Neuronal stem cell (in vitro differentiated cells): Measurements from ENCODE around the gene PLAGL2.
"Not testable (repeated sequence)": the region's sequence is repeated elsewhere in the genome, so short reads cannot be mapped to it uniquely, and the experiment has no call there.

ENCODE experiments used
- DNase-seq: peaks from one replicate; pipeline ENCODE4 v3.0.0-alpha.2; 2013; ENCODE audit warnings: low spot score
- H2AFZ ChIP-seq: one replicate; pipeline ENCODE4 v1.6.1; 2013; ENCODE audit warnings: mild to moderate bottlenecking, low read length, inconsistent platforms
- H2AK5ac ChIP-seq: 2 replicates; pipeline ENCODE4 v1.6.1; 2013; ENCODE audit warnings: low read depth, mild to moderate bottlenecking, inconsistent platforms, low read length, moderate library complexity, mixed read lengths
- H2BK120ac ChIP-seq: 2 replicates; pipeline ENCODE4 v1.6.1; 2013; ENCODE audit warnings: low read depth, mild to moderate bottlenecking, inconsistent platforms, low read length, moderate library complexity, mixed read lengths
- H2BK12ac ChIP-seq: one replicate; pipeline ENCODE4 v1.6.1; 2013; ENCODE audit warnings: low read length, inconsistent platforms
- H2BK15ac ChIP-seq: 2 replicates; pipeline ENCODE4 v1.6.1; 2013; ENCODE audit warnings: mild to moderate bottlenecking, low read length, inconsistent platforms, mixed read lengths
- H2BK5ac ChIP-seq: one replicate; pipeline ENCODE4 v1.6.1; 2013; ENCODE audit warnings: inconsistent platforms, mild to moderate bottlenecking, low read length, moderate library complexity
- H3K14ac ChIP-seq: one replicate; pipeline ENCODE4 v1.6.1; 2013; ENCODE audit warnings: low read length, inconsistent platforms
- H3K18ac ChIP-seq: 2 replicates; pipeline ENCODE4 v1.6.1; 2013; ENCODE audit warnings: low read length, inconsistent platforms
- H3K23ac ChIP-seq: 2 replicates; pipeline ENCODE4 v1.6.1; 2013; ENCODE audit warnings: low read depth, mild to moderate bottlenecking, mixed read lengths, low read length, inconsistent platforms; ENCODE audit not compliant: poor library complexity
- H3K27ac ChIP-seq: replicated peaks from 3 replicates; pipeline ENCODE4 v1.5.1; 2013; ENCODE audit warnings: low read length, inconsistent platforms
- H3K27me3 ChIP-seq, 3 experiments: 2 replicates each; pipeline ENCODE4 v1.6.1; 2013; ENCODE audit warnings: low read length in 3 of 3, mild to moderate bottlenecking in 2 of 3, inconsistent platforms in 1 of 3, low read depth in 1 of 3, mixed read lengths in 1 of 3, moderate library complexity in 1 of 3; ENCODE audit not compliant: control insufficient read depth in 3 of 3, insufficient read depth in 3 of 3
- H3K36me3 ChIP-seq, 2 donors: replicated peaks in 1 of 2; 2 replicates each; pipeline ENCODE4 v1.6.1; 2013; ENCODE audit warnings: low read length in 2 of 2; ENCODE audit not compliant: control insufficient read depth in 2 of 2, insufficient read depth in 2 of 2
- H3K4ac ChIP-seq: 2 replicates; pipeline ENCODE4 v1.6.1; 2013; ENCODE audit warnings: inconsistent platforms, mild to moderate bottlenecking, low read length, moderate library complexity
- H3K4me1 ChIP-seq, 2 donors: 1 replicate in 1 of 2; 2 replicates in 1 of 2; pipeline ENCODE4 v1.6.1; 2013; ENCODE audit warnings: low read length in 2 of 2, low read depth in 1 of 2; ENCODE audit not compliant: control insufficient read depth in 2 of 2, insufficient read depth in 1 of 2
- H3K4me2 ChIP-seq: one replicate; pipeline ENCODE4 v1.6.1; 2013; ENCODE audit warnings: mild to moderate bottlenecking, low read length, inconsistent platforms; ENCODE audit not compliant: insufficient read depth, poor library complexity, severe bottlenecking
- H3K4me3 ChIP-seq, 2 donors: 2 replicates each; pipeline ENCODE4 v1.5.1; 2013; ENCODE audit warnings: low read length in 2 of 2, mild to moderate bottlenecking in 2 of 2, inconsistent platforms in 1 of 2, moderate library complexity in 1 of 2
- H3K79me1 ChIP-seq: one replicate; pipeline ENCODE4 v1.6.1; 2013; ENCODE audit warnings: low read depth, mild to moderate bottlenecking, inconsistent platforms, low read length, moderate library complexity
- H3K9ac ChIP-seq: one replicate; pipeline ENCODE4 v1.6.1; 2013; ENCODE audit warnings: mild to moderate bottlenecking, low read depth, low read length, inconsistent platforms; ENCODE audit not compliant: poor library complexity
- H3K9me3 ChIP-seq, 2 donors: replicated peaks in 1 of 2; 2 replicates each; pipeline versions ENCODE3 to v1.6.1; 2013; ENCODE audit warnings: low read length in 2 of 2, mild to moderate bottlenecking in 2 of 2, inconsistent platforms in 1 of 2, low read depth in 1 of 2, mixed read lengths in 1 of 2, moderate library complexity in 1 of 2; ENCODE audit not compliant: control insufficient read depth in 2 of 2, insufficient read depth in 1 of 2
- H4K8ac ChIP-seq: one replicate; pipeline ENCODE4 v1.6.1; 2013; ENCODE audit warnings: low read depth, mild to moderate bottlenecking, inconsistent platforms, low read length, moderate library complexity
- H4K91ac ChIP-seq: one replicate; pipeline ENCODE4 v1.6.1; 2013; ENCODE audit warnings: low read length, low read depth, mild to moderate bottlenecking, inconsistent platforms; ENCODE audit not compliant: poor library complexity
- WGBS, 2 donors: extraction: QIAGEN DNeasy Blood & Tissue Kit; methylation state at CpG; one replicate each; pipeline ENCODE4 v1.1.7; 2013; ENCODE audit warnings: missing lambda C conversion rate in 2 of 2, mixed read lengths in 1 of 2; ENCODE audit not compliant: insufficient read length in 2 of 2, insufficient replicate concordance in 1 of 2; ENCODE audit errors: extremely low coverage in 2 of 2; 5-methylcytosine and 5-hydroxymethylcytosine counted together

Gene PLAGL2

GRCh38 chr20:32248043-32248442, 40.5 kb upstream of the PLAGL2 start:
- WGBS, 2 donors = no CpG with 5 or more reads among the region's 5 CpGs
- H3K4me2 ChIP-seq = no peak overlapping the region
- no peak overlapping the region for H2BK12ac ChIP-seq
- no peak for DNase-seq
- H3K9ac ChIP-seq = no peak overlapping the region
- no peaks in the 10 kb centered on the region for H3K36me3 ChIP-seq
- H2BK120ac ChIP-seq = no peak overlapping the region
- no peak overlapping the region for H4K91ac ChIP-seq
- H3K79me1 ChIP-seq = no peaks in the 10 kb centered on the region
- H3K23ac ChIP-seq = no peak overlapping the region
- no peaks in the 10 kb centered on the region for H3K27me3 ChIP-seq
- H2BK5ac ChIP-seq = no peak overlapping the region
- H4K8ac ChIP-seq = no peak overlapping the region
- H3K18ac ChIP-seq = no peak overlapping the region
- no peak overlapping the region for H3K27ac ChIP-seq
- no peak overlapping the region for H3K4ac ChIP-seq
- no peak overlapping the region for H3K14ac ChIP-seq
- no peaks in the 10 kb centered on the region for H3K9me3 ChIP-seq
- no peak overlapping the region for H2BK15ac ChIP-seq
- no peaks in the 10 kb centered on the region for H3K4me1 ChIP-seq
- H2AK5ac ChIP-seq = no peak overlapping the region
- no peak overlapping the region for H3K4me3 ChIP-seq
- H2AFZ ChIP-seq = no peak overlapping the region

GRCh38 chr20:32246208-32246607, 38.7 kb upstream of the PLAGL2 start:
- H2BK12ac ChIP-seq, H3K9me3 ChIP-seq, H2AFZ ChIP-seq, H4K91ac ChIP-seq, H2AK5ac ChIP-seq, H2BK5ac ChIP-seq, H3K9ac ChIP-seq, H3K4ac ChIP-seq, H3K79me1 ChIP-seq, H3K18ac ChIP-seq, H3K27ac ChIP-seq, H2BK120ac ChIP-seq, H3K4me2 ChIP-seq, H3K4me1 ChIP-seq, H3K23ac ChIP-seq, H3K4me3 ChIP-seq, H4K8ac ChIP-seq, H3K36me3 ChIP-seq, DNase-seq, H3K14ac ChIP-seq, H3K27me3 ChIP-seq, H2BK15ac ChIP-seq: not testable (repeated sequence)
- WGBS, 2 donors = 100% methylated on average over 2 of the region's 5 CpGs; no CpG with 5 or more reads in 1 of the 2 donors

GRCh38 chr20:32244959-32245358, 37.4 kb upstream of the PLAGL2 start:
- no CpG with 5 or more reads among the region's 4 CpGs for WGBS, 2 donors
- no peak overlapping the region for H2BK5ac ChIP-seq
- H2AFZ ChIP-seq = no peak overlapping the region
- no peak overlapping the region for H4K8ac ChIP-seq
- H3K14ac ChIP-seq = no peak overlapping the region
- no peaks in the 10 kb centered on the region for H3K79me1 ChIP-seq
- H2BK120ac ChIP-seq = no peak overlapping the region
- no peak overlapping the region for H3K4me2 ChIP-seq
- H2BK15ac ChIP-seq = no peak overlapping the region
- H3K9me3 ChIP-seq = no peaks in the 10 kb centered on the region
- no peak overlapping the region for H3K9ac ChIP-seq
- no peak overlapping the region for H2BK12ac ChIP-seq
- no peak overlapping the region for H4K91ac ChIP-seq
- no peak for DNase-seq
- H3K4ac ChIP-seq = no peak overlapping the region
- no peaks in the 10 kb centered on the region for H3K36me3 ChIP-seq
- no peak overlapping the region for H3K18ac ChIP-seq
- H3K27ac ChIP-seq = no peak overlapping the region
- no peaks in the 10 kb centered on the region for H3K27me3 ChIP-seq
- no peak overlapping the region for H2AK5ac ChIP-seq
- peaks cover 0 to 4% of the 10 kb centered on the region in 2 donors for H3K4me1 ChIP-seq
- H3K4me3 ChIP-seq = no peak overlapping the region
- no peak overlapping the region for H3K23ac ChIP-seq

- Histone ChIP-seq H3K4me1 (peaks cover 0 to 4% of the 10 kb centered on the region in 2 donors), H3K4me2 (no peak overlapping the region), H4K8ac (no peak overlapping the region), H2AFZ (peak overlapping the region; percentile 49), H3K23ac (no peak overlapping the region), H3K4ac (peak overlapping the region; percentile 53), H3K4me3 (no peak overlapping the region), H2BK12ac (no peak overlapping the region), H3K36me3 (no peaks in the 10 kb centered on the region), H2BK120ac (no peak overlapping the region), H3K9me3 (no peaks in the 10 kb centered on the region), H3K14ac (no peak overlapping the region), H3K27me3 (no peaks in the 10 kb centered on the region), H3K79me1 (no peaks in the 10 kb centered on the region), H3K18ac (no peak overlapping the region), H2BK5ac (no peak overlapping the region), H2AK5ac (no peak overlapping the region), H4K91ac (no peak overlapping the region), H2BK15ac (no peak overlapping the region), H3K27ac (no peak overlapping the region), H3K9ac (no peak overlapping the region)
- no peak for DNase-seq
- WGBS, 2 donors = no CpG with 5 or more reads among the region's 6 CpGs
Measured at GRCh38 chr20:32244150-32244823, 36.7 kb upstream of the PLAGL2 start.
